ENCODE results near the gene RCCD1. TPM values are rescaled to one million over a fixed set of nuclear protein-coding genes. Genes with fewer than 3 reads are reported as not detected.

The RCCD1 gene
- total and polyA plus RNA-seq, 2 donors (not counting 1 experiment from before 2014, with no cell fraction given), result 11.0 to 20.5 TPM

DNA sequence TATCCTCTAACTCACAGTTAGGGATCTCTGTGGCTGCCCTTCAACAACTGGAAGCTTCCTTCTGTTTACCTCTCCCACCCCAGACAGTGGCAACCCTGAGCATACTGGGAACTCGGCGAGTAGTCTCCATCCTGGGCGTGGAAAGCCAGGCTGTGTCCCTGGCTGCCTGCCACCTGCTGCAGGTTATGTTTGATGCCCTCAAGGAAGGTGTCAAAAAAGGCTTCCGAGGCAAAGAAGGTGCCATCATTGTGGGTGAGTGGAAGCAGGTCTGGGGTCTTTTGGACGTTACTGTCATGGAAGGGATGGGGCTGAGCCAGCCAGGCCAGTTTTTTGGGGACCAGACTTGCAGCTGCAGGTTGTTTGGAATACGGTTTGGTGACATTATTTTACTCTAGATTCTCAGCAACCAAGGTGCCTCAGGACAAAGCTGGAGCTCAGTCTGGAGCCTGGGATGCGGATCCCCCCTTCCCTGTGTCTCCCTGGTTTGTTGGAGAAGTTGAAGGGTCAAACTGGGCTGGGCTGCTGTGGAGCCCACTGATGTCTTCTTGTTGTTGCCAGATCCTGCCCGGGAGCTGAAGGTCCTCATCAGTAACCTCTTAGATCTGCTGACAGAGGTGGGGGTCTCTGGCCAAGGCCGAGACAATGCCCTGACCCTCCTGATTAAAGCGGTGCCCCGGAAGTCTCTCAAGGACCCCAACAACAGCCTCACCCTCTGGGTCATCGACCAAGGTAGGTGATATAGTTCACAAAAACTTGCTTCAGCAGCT is 12.1 kb upstream of the RCCD1 start:
- Histone ChIP-seq H3K4me3 (ENCODE audit: control extremely low read depth in 1 of 5, extremely low read depth in 1 of 5, insufficient read depth in 1 of 5, low read depth in 2 of 5, low read length in 4 of 5) (no peak overlapping the region), H3K27me3 (replicated peaks in 1 of 4; ENCODE audit: control extremely low read depth in 1 of 4, control insufficient read depth in 3 of 4, insufficient read depth in 4 of 4, low read length in 3 of 4) (no peaks in the 10 kb centered on the region), H2AFZ (ENCODE audit: insufficient read depth, low read depth, low read length, poor library complexity, severe bottlenecking) (no peak overlapping the region), H3K79me2 (ENCODE audit: control insufficient read depth, insufficient read depth, low read length) (peaks cover 4% of the 10 kb centered on the region), H3K4me1 (ENCODE audit: control insufficient read depth in 2 of 2, insufficient read depth in 2 of 2, low read length in 2 of 2) (no peaks in the 10 kb centered on the region), H4K20me1 (ENCODE audit: control insufficient read depth, insufficient read depth, low read length, poor library complexity, severe bottlenecking) (peaks cover 6% of the 10 kb centered on the region), H3K4me2 (replicated peaks; ENCODE audit: low read depth, low read length, poor library complexity, severe bottlenecking) (no peak overlapping the region), H3K9me3 (ENCODE audit: control extremely low read depth in 1 of 3, control insufficient read depth in 2 of 3, insufficient read depth in 1 of 3, low read length in 2 of 3) (no peaks in the 10 kb centered on the region), H3K27ac (ENCODE audit: low read length in 2 of 2) (no peak overlapping the region), H3K36me3 (replicated peaks in 1 of 2; ENCODE audit: control extremely low read depth in 1 of 2, control insufficient read depth in 1 of 2, extremely low read depth in 1 of 2, insufficient read depth in 2 of 2, low read length in 1 of 2) (peaks cover 3 to 84% of the 10 kb centered on the region in 2 experiments), H3K9ac (ENCODE audit: low read length) (no peak overlapping the region)
- CTCF ChIA-PET, result interaction anchor here (0.6 to 2.5 kb wide), 4 partner anchors 9 to 1042 kb away, joined by 3 to 15 read pairs (median 4); partner anchors contain the start of gene HDDC3
- H3K27ac Mint-ChIP-seq, result no peak overlapping the region
- H3K9me3 Mint-ChIP-seq (ENCODE audit: insufficient read depth), result no peaks in the 10 kb centered on the region
- DNase-seq, result no peak
- no peaks in the 10 kb centered on the region for H3K27me3 Mint-ChIP-seq
- intact Hi-C loops (cut with micrococcal nuclease), result no loop called here
- H3K4me3 Mint-ChIP-seq, result no peak overlapping the region
- no peak for ATAC-seq (ENCODE audit: low read depth)
- WGBS (ENCODE audit: insufficient coverage), result 94% methylated on average over 8 of the region's 12 CpGs
- TF ChIP-seq EZH2 (IDR thresholded peaks at IDR 0.05; ENCODE audit: borderline replicate concordance, insufficient read depth, low read depth, low read length, poor library complexity, severe bottlenecking), result no peak
- TF ChIP-seq, protein P1, sequence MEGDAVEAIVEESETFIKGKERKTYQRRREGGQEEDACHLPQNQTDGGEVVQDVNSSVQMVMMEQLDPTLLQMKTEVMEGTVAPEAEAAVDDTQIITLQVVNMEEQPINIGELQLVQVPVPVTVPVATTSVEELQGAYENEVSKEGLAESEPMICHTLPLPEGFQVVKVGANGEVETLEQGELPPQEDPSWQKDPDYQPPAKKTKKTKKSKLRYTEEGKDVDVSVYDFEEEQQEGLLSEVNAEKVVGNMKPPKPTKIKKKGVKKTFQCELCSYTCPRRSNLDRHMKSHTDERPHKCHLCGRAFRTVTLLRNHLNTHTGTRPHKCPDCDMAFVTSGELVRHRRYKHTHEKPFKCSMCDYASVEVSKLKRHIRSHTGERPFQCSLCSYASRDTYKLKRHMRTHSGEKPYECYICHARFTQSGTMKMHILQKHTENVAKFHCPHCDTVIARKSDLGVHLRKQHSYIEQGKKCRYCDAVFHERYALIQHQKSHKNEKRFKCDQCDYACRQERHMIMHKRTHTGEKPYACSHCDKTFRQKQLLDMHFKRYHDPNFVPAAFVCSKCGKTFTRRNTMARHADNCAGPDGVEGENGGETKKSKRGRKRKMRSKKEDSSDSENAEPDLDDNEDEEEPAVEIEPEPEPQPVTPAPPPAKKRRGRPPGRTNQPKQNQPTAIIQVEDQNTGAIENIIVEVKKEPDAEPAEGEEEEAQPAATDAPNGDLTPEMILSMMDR (IDR thresholded peaks at IDR 0.05), result no peak
- H3K4me1 Mint-ChIP-seq, result no peaks in the 10 kb centered on the region
- POLR2A ChIA-PET, result no interaction called here

DNA sequence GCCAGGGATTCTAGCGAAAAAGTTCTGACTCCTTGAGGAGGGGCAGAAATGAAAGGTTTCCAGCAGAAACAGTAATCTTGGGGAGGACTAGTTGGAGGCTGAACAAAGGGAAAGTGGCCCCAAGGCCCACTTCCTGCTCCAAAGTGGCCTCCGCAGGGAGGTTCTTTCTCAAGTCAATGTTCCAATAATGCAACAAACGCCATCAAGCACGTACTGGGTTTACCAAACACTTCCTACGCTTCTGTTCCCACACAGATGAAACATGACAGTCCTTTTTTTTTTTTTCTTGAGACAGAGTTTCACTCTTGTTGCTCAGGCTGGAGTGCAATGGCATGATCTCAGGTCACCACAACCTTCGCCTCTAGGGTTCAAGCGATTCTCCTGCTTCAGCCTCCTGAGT is 9.6 kb upstream of the RCCD1 start:
- H3K4me3 ChIP-seq (ENCODE audit: control extremely low read depth in 1 of 5, extremely low read depth in 1 of 5, insufficient read depth in 1 of 5, low read depth in 2 of 5, low read length in 4 of 5), result no peak overlapping the region
- H3K9ac ChIP-seq (ENCODE audit: low read length), result no peak overlapping the region
- H3K79me2 ChIP-seq (ENCODE audit: control insufficient read depth, insufficient read depth, low read length), result peaks cover 4% of the 10 kb centered on the region
- 90% methylated on average over 5 of the region's 7 CpGs for WGBS (ENCODE audit: insufficient coverage)
- H3K27me3 ChIP-seq (replicated peaks in 1 of 4; ENCODE audit: control extremely low read depth in 1 of 4, control insufficient read depth in 3 of 4, insufficient read depth in 4 of 4, low read length in 3 of 4), result no peaks in the 10 kb centered on the region
- Mint-ChIP-seq H3K27ac (no peak overlapping the region), H3K4me3 (no peak overlapping the region), H3K4me1 (no peaks in the 10 kb centered on the region), H3K27me3 (no peaks in the 10 kb centered on the region), H3K9me3 (ENCODE audit: insufficient read depth) (no peaks in the 10 kb centered on the region)
- TF ChIP-seq EZH2 (IDR thresholded peaks at IDR 0.05; ENCODE audit: borderline replicate concordance, insufficient read depth, low read depth, low read length, poor library complexity, severe bottlenecking), result no peak
- TF ChIP-seq, protein P1 (IDR thresholded peaks at IDR 0.05), result no peak
- DNase-seq (no peak), ATAC-seq (ENCODE audit: low read depth) (no peak)
- no peak overlapping the region for H2AFZ ChIP-seq (ENCODE audit: insufficient read depth, low read depth, low read length, poor library complexity, severe bottlenecking)
- POLR2A ChIA-PET, result no interaction called here
- H3K4me1 ChIP-seq (ENCODE audit: control insufficient read depth in 2 of 2, insufficient read depth in 2 of 2, low read length in 2 of 2), result no peaks in the 10 kb centered on the region
- H3K9me3 ChIP-seq (ENCODE audit: control extremely low read depth in 1 of 3, control insufficient read depth in 2 of 3, insufficient read depth in 1 of 3, low read length in 2 of 3), result no peaks in the 10 kb centered on the region
- H3K27ac ChIP-seq (ENCODE audit: low read length in 2 of 2), result no peak overlapping the region
- peaks cover 0 to 80% of the 10 kb centered on the region in 2 experiments for H3K36me3 ChIP-seq (replicated peaks in 1 of 2; ENCODE audit: control extremely low read depth in 1 of 2, control insufficient read depth in 1 of 2, extremely low read depth in 1 of 2, insufficient read depth in 2 of 2, low read length in 1 of 2)
- CTCF ChIA-PET, result interaction anchor here (0.7 to 2.5 kb wide), 2 partner anchors 12 to 297 kb away, joined by 4 to 15 read pairs; partner anchors contain the start of gene HDDC3
- H3K4me2 ChIP-seq (replicated peaks; ENCODE audit: low read depth, low read length, poor library complexity, severe bottlenecking), result no peak overlapping the region
- intact Hi-C loops (cut with micrococcal nuclease), result no loop called here
- H4K20me1 ChIP-seq (ENCODE audit: control insufficient read depth, insufficient read depth, low read length, poor library complexity, severe bottlenecking), result peaks cover 6% of the 10 kb centered on the region
